Epithelial cell of esophagus (primary cell): ENCODE results near the gene ARHGEF19.

Source experiments
- DNase-seq: peaks from one replicate; pipeline ENCODE4 v3.0.0; 2010; ENCODE audit warnings: low read depth
- H3K4me3 ChIP-seq: 2 replicates; pipeline ENCODE4 v1.5.1; 2011; ENCODE audit warnings: mild to moderate bottlenecking, low read length, control low read depth
- CTCF ChIP-seq: IDR thresholded peaks from 2 replicates; pipeline ENCODE4 v1.5.1; 2011; ENCODE audit warnings: low read depth, mild to moderate bottlenecking, low read length, control low read depth, inconsistent platforms; ENCODE audit not compliant: insufficient read depth; ENCODE audit errors: missing control alignments

ARHGEF19 gene

DNA sequence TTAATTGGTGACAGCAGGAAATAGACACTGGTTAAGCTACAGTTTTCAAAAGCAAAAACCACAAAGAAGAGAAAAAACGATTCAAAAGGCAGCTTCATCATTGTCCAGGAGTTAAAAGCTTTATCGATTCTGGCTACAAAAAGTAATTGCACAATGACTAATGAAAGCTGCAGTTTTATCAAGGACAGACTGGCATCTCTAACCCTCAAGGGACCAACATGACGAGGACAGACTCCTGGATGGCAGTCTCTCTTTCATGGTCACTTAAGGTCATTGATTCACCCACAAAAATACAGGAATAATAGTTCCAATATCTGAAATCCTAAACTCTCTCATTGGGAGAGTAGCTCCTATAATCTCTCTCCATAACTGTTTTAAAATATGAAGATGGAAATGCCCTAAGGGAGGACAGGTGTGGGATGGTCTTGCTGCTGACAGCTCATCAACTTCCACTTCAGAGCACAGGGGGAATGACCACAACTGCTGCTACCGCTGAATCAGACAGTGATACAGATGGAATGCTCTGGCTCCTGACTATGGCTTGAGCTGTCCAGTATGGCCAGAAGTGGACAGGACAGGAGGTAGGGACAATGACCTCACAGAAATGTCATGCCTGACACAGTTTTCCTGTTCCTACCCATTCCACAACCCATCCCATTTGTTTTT lies 41.9 kb upstream of the ARHGEF19 start:
- no peak for DNase-seq
- TF ChIP-seq CTCF: no peak
- no peak overlapping the region for H3K4me3 ChIP-seq

DNA sequence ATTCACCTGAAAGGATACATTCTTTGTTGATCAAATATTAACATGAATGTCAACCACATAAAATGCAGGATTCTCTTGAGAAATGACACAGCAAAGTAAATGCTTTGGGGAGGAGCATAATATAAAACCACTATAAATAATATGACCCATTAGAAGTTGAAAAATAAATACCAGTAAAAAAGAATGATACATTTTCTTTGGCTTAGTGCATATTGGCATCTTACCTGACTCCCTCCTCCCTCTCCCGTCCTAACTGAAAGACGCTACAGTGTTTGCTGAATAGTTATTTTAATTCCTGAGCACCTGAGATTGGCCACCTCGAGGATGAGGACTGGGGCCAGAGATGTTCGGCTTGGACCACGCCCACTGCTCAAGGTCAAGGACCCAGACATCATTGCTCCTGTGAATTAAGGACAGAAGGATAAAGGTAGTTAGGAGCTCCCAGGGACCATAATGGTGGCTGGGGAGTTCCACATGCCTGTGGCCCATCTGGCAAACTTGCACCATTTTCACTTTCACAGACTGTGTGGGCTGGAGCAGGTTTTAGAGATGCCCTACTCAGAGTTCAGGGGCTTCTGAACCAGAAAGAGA lies 41.0 kb upstream of the ARHGEF19 start:
- H3K4me3 ChIP-seq: no peak overlapping the region
- TF ChIP-seq CTCF: no peak
- DNase-seq: no peak

- TF ChIP-seq CTCF: no peak
- no peak overlapping the region for H3K4me3 ChIP-seq
- peak; percentile 62 for DNase-seq
Measured at GRCh38 chr1:16252912-16253311, 40.5 kb upstream of the ARHGEF19 start.

- H3K4me3 ChIP-seq: no peak overlapping the region
- DNase-seq: no peak
- no peak for TF ChIP-seq CTCF
Measured at GRCh38 chr1:16251381-16251780, 38.9 kb upstream of the ARHGEF19 start.

DNA sequence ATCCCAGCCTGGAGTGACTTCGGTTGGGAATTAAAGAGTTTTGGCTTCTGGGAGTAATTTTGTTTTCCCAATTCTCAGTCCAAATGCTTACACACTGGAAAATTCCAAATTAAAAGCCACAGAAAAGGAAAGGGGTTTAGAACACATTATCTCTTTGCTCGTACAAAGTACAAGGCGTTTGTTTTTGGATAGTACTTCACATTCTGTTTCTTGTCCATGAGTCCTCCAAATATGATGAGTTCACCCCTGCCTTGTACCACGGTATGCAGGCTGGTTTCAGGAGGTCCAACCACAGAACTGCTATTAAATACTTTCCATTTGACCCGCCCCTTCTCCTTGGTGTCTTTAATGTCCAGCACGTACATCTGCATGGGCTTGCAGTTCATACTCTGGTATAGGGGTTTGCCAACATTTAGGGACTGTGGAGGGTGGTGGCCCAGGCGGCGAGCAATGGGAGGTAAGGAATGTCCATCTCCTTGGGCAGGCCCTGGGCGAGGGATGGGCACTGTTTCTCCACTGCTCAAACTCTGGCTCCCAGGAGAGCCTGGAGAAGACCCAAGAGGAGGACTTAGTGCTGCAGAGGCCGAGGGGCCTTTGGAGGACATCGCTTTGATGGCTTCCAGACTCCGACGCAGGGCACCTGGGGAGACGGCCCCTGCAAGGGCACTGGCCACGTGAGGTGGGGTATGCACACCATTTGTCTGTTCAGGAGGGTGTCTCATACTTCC lies 38.2 kb upstream of the ARHGEF19 start:
- no peak overlapping the region for H3K4me3 ChIP-seq
- no peak for DNase-seq
- TF ChIP-seq CTCF: no peak

DNA sequence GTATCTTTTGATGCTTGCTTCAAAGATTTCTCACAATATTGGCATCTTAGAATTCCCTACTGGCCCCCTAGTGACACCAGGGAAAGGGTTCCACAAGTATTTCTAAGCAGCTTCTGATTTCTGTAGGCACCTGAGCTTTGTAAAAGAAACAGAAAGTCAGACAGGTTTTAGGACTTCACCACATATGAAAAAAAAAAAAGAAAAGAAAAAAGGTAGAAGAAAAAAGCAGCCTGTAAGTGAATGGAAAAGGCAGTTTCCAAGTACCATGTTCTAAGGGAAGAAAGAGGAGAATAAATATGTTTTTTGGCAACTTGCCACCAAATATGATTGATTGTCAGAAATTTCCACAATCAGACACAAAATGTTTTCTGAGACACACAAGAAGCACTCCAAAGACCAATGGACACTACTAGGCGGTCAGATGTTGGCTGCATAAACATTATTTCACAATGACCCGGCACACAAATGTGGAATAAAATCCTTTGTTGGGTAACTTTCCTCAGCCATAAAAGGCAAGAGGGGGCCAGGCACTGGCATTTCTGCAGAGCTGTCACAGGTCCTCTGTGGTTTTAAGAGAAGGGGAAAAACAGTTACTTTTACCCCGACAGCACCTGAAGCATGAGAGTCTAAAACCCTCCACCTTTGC lies 37.3 kb upstream of the ARHGEF19 start:
- TF ChIP-seq CTCF: no peak
- DNase-seq: no peak
- no peak overlapping the region for H3K4me3 ChIP-seq
